Uterus (tissue), 4 donors: Measurements from ENCODE around the gene SMG5. TPM values are rescaled to one million over a fixed set of nuclear protein-coding genes. Genes with fewer than 3 reads are reported as not detected.

Experiments
- DNase-seq, 2 donors: peaks; one replicate each; pipeline ENCODE4 v3.0.0-alpha.2; 2019 to 2020
- H3K27ac ChIP-seq, 2 donors: fragments of 200-600 bp; sonication (generic); 1 replicate in 1 of 2; 2 replicates in 1 of 2; pipeline ENCODE4 v1.5.1; 2016 to 2018
- H3K27me3 ChIP-seq, 2 donors: fragments of 200-600 bp; sonication (generic); one replicate each; pipeline ENCODE4 v1.5.1; 2018 to 2019; ENCODE audit warnings: control low read depth in 1 of 2
- H3K36me3 ChIP-seq, 2 donors: fragments of 200-600 bp; sonication (generic); one replicate each; pipeline ENCODE4 v1.5.1; 2019; ENCODE audit warnings: control low read depth in 1 of 2
- H3K4me1 ChIP-seq, 2 donors: fragments of 200-600 bp; sonication (generic); one replicate each; pipeline ENCODE4 v1.5.1; 2018 to 2019; ENCODE audit warnings: control low read depth in 1 of 2
- H3K4me3 ChIP-seq, 2 donors: fragments of 200-600 bp; sonication (generic); 1 replicate in 1 of 2; 2 replicates in 1 of 2; pipeline ENCODE4 v1.5.1; 2018 to 2019; ENCODE audit warnings: mild to moderate bottlenecking in 1 of 2
- H3K9me3 ChIP-seq, 2 donors: fragments of 200-600 bp; sonication (generic); one replicate each; pipeline ENCODE4 v1.5.1; 2019; ENCODE audit warnings: control low read depth in 1 of 2
- CTCF ChIP-seq, 4 experiments: fragments of 200-600 bp in 2 of 4; fragments of 450-650 bp in 2 of 4; sonication (generic) in 2 of 4; IDR thresholded peaks; one replicate each; pipeline ENCODE4 v1.5.1; 2016 to 2019; ENCODE audit warnings: antibody characterized with exemption in 4 of 4, mild to moderate bottlenecking in 2 of 4, moderate library complexity in 1 of 4
- POLR2A ChIP-seq, 2 donors: fragments of 450-650 bp; IDR thresholded peaks; one replicate each; pipeline ENCODE4 v1.6.1; 2016; ENCODE audit warnings: antibody characterized with exemption in 2 of 2, mild to moderate bottlenecking in 1 of 2, moderate library complexity in 1 of 2
- intact Hi-C: fragments of 100-400 bp; cut with DNase I; formaldehyde crosslinking; loops from one replicate; pipeline ENCODE4 v1.15.1; 2023; ENCODE audit warnings: low total_unique reads
- total RNA-seq, 4 donors: library from RNA; depleted of rRNA in 3 of 4; stranded (reverse); fragments of >200 nt in 3 of 4; gene quantifications; one replicate each; pipeline versions ENCODE4 v1.1.0 to v1.2.4, GENCODE V29; 2014 to 2023
- donor health status: DM: yes; HTN: yes; CAD: no.

The SMG5 gene
- total RNA-seq, 4 donors from 2014 or later = 8.8 to 68.8 (median 39.0) TPM

DNA sequence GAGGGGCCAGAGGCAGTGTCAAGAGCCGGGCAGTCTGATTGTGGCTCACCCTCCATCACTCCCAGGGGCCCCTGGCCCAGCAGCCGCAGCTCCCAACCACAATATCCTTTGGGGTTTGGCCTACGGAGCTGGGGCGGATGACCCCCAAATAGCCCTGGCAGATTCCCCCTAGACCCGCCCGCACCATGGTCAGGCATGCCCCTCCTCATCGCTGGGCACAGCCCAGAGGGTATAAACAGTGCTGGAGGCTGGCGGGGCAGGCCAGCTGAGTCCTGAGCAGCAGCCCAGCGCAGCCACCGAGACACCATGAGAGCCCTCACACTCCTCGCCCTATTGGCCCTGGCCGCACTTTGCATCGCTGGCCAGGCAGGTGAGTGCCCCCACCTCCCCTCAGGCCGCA, 40.7 kb downstream of the SMG5 start, which contains the start of gene BGLAP:
Gene BGLAP (plus strand): TSS at position 259 of the 400 bp plus-strand sequence. CDS start 48 bp downstream, at position 307.
- Histone ChIP-seq H3K9me3 (no peaks in the 10 kb centered on the region), H3K27ac (no peak within 1 kb of the TSS), H3K4me1 (peaks cover 0 to 5% of the 10 kb centered on the region in 2 donors), H3K27me3 (peaks cover 0 to 3% of the 10 kb centered on the region in 2 donors), H3K36me3 (no peaks in the 10 kb centered on the region), H3K4me3 (no peak within 1 kb of the TSS)
- TF ChIP-seq POLR2A (IDR thresholded peaks at IDR 0.05) = no peak
- TF ChIP-seq CTCF (IDR thresholded peaks at IDR 0.05) = no peak
- intact Hi-C loops = no loop called here
- no peak for DNase-seq

- no peak overlapping the region for H3K27ac ChIP-seq
- H3K27me3 ChIP-seq = peaks cover 0 to 3% of the 10 kb centered on the region in 2 donors
- H3K4me3 ChIP-seq = no peak overlapping the region
- intact Hi-C loops = no loop called here
- no peak for DNase-seq
- H3K36me3 ChIP-seq = no peaks in the 10 kb centered on the region
- peaks cover 0 to 5% of the 10 kb centered on the region in 2 donors for H3K4me1 ChIP-seq
- TF ChIP-seq CTCF (IDR thresholded peaks at IDR 0.05) (no peak), POLR2A (IDR thresholded peaks at IDR 0.05) (no peak)
- no peaks in the 10 kb centered on the region for H3K9me3 ChIP-seq
These were observed 41.3 kb downstream of the SMG5 start for GRCh38 chr1:156241311-156241811.

- DNase-seq = no peak
These were observed 44.4 kb downstream of the SMG5 start for GRCh38 chr1:156238248-156238647.

GRCh38 chr1:156236164-156236563, 46.5 kb downstream of the SMG5 start:
- TF ChIP-seq POLR2A (IDR thresholded peaks at IDR 0.05) (no peak), CTCF (IDR thresholded peaks at IDR 0.05) (no peak)
- no peaks in the 10 kb centered on the region for H3K4me1 ChIP-seq
- H3K36me3 ChIP-seq = no peaks in the 10 kb centered on the region
- DNase-seq = no peak
- H3K4me3 ChIP-seq = no peak overlapping the region
- H3K27ac ChIP-seq = no peak overlapping the region
- H3K9me3 ChIP-seq = no peaks in the 10 kb centered on the region
- intact Hi-C loops = no loop called here
- no peaks in the 10 kb centered on the region for H3K27me3 ChIP-seq

More at GRCh38 chr1:156238248-156238647, 44.4 kb downstream of the SMG5 start:
- no peaks in the 10 kb centered on the region for H3K9me3 ChIP-seq
- H3K27me3 ChIP-seq = no peaks in the 10 kb centered on the region
- H3K27ac ChIP-seq = no peak overlapping the region
- H3K4me1 ChIP-seq = no peaks in the 10 kb centered on the region
- intact Hi-C loops = no loop called here
- TF ChIP-seq POLR2A (IDR thresholded peaks at IDR 0.05) (no peak), CTCF (IDR thresholded peaks at IDR 0.05) (no peak)
- no peaks in the 10 kb centered on the region for H3K36me3 ChIP-seq
- no peak overlapping the region for H3K4me3 ChIP-seq

DNA sequence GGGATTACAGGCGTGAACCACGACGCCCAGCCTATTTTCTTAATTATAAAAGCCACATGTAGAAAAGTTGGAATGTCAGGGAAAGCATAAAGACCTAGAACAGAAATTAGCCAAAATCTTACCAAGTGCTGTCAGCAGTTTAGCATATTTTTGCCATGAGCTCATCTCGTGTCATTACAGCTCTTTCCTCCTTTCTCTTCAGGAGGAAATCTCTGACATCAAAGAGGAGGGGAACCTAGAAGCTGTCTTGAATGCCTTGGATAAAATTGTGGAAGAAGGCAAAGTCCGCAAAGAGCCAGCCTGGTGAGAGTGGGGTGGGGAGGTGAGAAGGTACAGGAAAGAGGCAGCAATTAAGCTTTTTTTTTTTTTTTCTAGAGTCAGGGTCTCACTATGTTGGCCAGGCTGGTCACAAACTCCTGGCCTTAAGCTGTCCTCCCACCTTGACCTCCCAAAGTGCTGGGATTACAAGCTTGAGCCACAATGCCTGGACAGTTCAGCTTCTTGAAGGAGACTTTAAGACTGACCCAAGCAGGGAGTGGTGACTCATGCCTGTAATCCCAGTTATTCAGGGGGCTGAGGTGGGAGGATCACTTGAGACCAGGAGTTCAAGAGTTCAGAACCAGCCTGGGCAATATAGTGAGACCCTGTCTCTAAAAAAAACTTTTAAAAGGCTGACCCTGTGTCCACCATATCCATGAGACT, 49.0 kb downstream of the SMG5 start:
- intact Hi-C loops = loop anchor here (5.0 kb wide), 1 partner anchor 141 kb away; no protein-coding TSS in a partner anchor
- Histone ChIP-seq H3K4me1 (no peaks in the 10 kb centered on the region), H3K27ac (no peak overlapping the region), H3K36me3 (no peaks in the 10 kb centered on the region), H3K4me3 (no peak overlapping the region), H3K27me3 (no peaks in the 10 kb centered on the region), H3K9me3 (no peaks in the 10 kb centered on the region)
- TF ChIP-seq CTCF (IDR thresholded peaks at IDR 0.05) = no peak
- TF ChIP-seq POLR2A (IDR thresholded peaks at IDR 0.05) = no peak
- DNase-seq = no peak
